Ovary (tissue), 9 donors: ENCODE measurements around the gene SNAI3. TPM values are rescaled to one million over a fixed set of nuclear protein-coding genes. Genes with fewer than 3 reads are reported as not detected.

ENCODE experiments used
- DNase-seq, 5 donors: peaks; one replicate each; pipeline ENCODE4 v3.0.0-alpha.2; 2019 to 2020
- H3K27ac ChIP-seq, 2 donors: fragments of 200-600 bp; one replicate each; pipeline versions ENCODE4 v1.5.1 to v1.8.0; 2019 to 2022
- H3K27me3 ChIP-seq: fragments of 200-600 bp; one replicate; pipeline ENCODE4 v1.8.0; 2022
- H3K36me3 ChIP-seq: fragments of 200-600 bp; sonication (generic); one replicate; pipeline ENCODE4 v1.5.1; 2019
- H3K4me1 ChIP-seq: one replicate; pipeline ENCODE4 v1.8.1; 2013; ENCODE audit warnings: mild to moderate bottlenecking, moderate library complexity; ENCODE audit not compliant: insufficient read depth
- H3K4me3 ChIP-seq: fragments of 200-600 bp; sonication (generic); one replicate; pipeline ENCODE4 v1.5.1; 2017
- H3K9me3 ChIP-seq, 2 donors: fragments of 200-600 bp in 1 of 2; sonication (generic) in 1 of 2; one replicate each; pipeline versions ENCODE4 v1.5.1 to v1.8.1; 2013 to 2019; ENCODE audit warnings: mild to moderate bottlenecking in 1 of 2, moderate library complexity in 1 of 2
- EP300 ChIP-seq: sonication (generic); formaldehyde crosslinking; IDR thresholded peaks from one replicate; pipeline ENCODE4 v1.6.1; 2017; ENCODE audit warnings: antibody characterized with exemption
- POLR2A ChIP-seq: fragments of 450-650 bp; IDR thresholded peaks from one replicate; pipeline ENCODE4 v1.6.1; 2017; ENCODE audit warnings: antibody characterized with exemption, mild to moderate bottlenecking, moderate library complexity
- WGBS, 3 donors: extraction: QIAGEN DNeasy Blood & Tissue Kit in 1 of 3; methylation state at CpG; one replicate each; pipeline versions ENCODE4 v1.1.5 to v1.1.7; 2013 to 2017; 5-methylcytosine and 5-hydroxymethylcytosine counted together
- intact Hi-C, 4 donors: fragments of 100-400 bp; cut with DNase I; formaldehyde crosslinking; loops; one replicate each; pipeline versions ENCODE4 v1.11.0 to v1.15.1; 2022 to 2023
- polyA plus RNA-seq, 2 donors: library from polyadenylated mRNA; stranded (reverse); fragments of 200-250 nt in 1 of 2; fragments of 350-450 nt in 1 of 2; fragmentation: Illumina TruSeq in 1 of 2; extraction: RNeasy Lipid Tissue Mini Kit (QIAGEN cat#74804) in 1 of 2; gene quantifications; one replicate each; pipeline ENCODE4 v1.2.3, GENCODE V29; 2013 to 2014
- total RNA-seq, 7 donors: library from RNA; depleted of rRNA in 2 of 7; stranded (reverse); fragments of >200 nt in 2 of 7; fragmentation: NEBNext Ultra II Directional in 3 of 7; extraction: Animal tissue kit (Norgen Biotek cat#: 25700) in 3 of 7; gene quantifications; one replicate each; pipeline versions ENCODE4 v1.1.0 to v1.2.4, GENCODE V29; 2016 to 2023
- TF ChIP-seq, protein P1 (sequence below), 3 donors: fragments of 450-650 bp in 2 of 3; fragments of 200-600 bp in 1 of 3; IDR thresholded peaks; one replicate each; pipeline versions ENCODE4 v1.5.1 to v1.8.0; 2016 to 2022; ENCODE audit warnings: antibody characterized with exemption in 3 of 3, mild to moderate bottlenecking in 1 of 3
- donor health status: DM: no; HTN: no; CAD: no; lungs with moderate emphysema.
- donor health status: DM: no; HTN: no; CAD: no.
- donor health status: Bipolar disorder and iron deficiency.
- donor health status: DM: yes; HTN: yes; CAD: no.
- donor health status: DM: no; HTN: no; CAD: no.
- donor health status: DM: yes; HTN: yes; CAD: no.

The SNAI3 gene
- total and polyA plus RNA-seq, 9 donors = 0.12 to 1.0 (median 0.28) TPM; not detected in 4

DNA sequence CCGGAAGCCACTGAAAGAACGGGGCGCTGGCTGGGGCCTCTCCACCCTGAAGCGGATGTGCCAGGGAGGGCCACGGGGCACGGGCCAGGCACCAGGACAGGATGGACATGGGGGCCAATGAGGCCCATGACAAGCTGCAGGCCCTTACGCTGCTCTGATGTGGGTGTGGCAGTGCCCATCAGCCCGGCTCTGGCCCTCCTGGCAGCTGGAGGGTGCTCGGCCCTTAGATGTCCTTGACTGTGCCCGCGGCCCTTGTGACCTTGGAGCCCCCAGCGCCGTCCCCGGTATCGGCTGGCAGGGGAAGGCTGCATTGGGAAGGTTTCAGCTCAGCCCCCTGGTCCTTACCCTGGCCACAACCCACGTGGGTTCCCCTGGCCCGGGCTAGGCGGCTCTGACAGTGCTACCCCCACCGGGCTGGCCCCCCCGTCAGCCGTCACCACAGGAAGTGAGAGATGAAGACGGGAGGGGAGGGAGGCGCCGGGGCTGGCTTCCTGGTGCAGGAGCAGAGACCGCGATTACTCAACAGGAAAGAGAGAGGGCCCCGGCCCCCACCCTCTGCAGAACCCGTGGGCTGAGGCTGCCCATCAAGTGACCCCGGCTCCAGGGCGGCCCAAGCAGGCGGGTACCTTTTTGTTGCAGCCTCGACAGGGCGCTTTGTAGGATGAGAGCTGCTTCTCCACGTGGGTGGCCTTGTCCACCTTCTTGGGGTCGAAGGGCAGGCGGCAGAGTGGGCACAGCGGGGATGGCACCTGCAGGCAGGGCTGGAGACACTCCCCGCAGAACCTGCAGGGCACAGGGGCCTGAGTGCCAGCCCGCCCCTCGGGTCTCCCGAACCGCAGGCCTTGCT is 14.6 kb upstream of the SNAI3 start:
- Histone ChIP-seq H3K9me3 (no peaks in the 10 kb centered on the region), H3K4me1 (peaks cover 5% of the 10 kb centered on the region), H3K4me3 (no peak overlapping the region), H3K36me3 (peaks cover 2% of the 10 kb centered on the region), H3K27me3 (no peaks in the 10 kb centered on the region), H3K27ac (no peak overlapping the region)
- intact Hi-C loops = no loop called here
- DNase-seq = peak; percentile 44 to 77 (median 74)
- 46 to 55% (median 46%) methylated on average over 40 to 42 of the region's 42 CpGs for WGBS, 3 donors
- TF ChIP-seq EP300 (no peak), POLR2A (no peak)
- TF ChIP-seq, protein P1, sequence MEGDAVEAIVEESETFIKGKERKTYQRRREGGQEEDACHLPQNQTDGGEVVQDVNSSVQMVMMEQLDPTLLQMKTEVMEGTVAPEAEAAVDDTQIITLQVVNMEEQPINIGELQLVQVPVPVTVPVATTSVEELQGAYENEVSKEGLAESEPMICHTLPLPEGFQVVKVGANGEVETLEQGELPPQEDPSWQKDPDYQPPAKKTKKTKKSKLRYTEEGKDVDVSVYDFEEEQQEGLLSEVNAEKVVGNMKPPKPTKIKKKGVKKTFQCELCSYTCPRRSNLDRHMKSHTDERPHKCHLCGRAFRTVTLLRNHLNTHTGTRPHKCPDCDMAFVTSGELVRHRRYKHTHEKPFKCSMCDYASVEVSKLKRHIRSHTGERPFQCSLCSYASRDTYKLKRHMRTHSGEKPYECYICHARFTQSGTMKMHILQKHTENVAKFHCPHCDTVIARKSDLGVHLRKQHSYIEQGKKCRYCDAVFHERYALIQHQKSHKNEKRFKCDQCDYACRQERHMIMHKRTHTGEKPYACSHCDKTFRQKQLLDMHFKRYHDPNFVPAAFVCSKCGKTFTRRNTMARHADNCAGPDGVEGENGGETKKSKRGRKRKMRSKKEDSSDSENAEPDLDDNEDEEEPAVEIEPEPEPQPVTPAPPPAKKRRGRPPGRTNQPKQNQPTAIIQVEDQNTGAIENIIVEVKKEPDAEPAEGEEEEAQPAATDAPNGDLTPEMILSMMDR (IDR thresholded peaks at IDR 0.05) = no peak

GRCh38 chr16:88700322-88700635 is 14.0 kb upstream of the SNAI3 start:
- Histone ChIP-seq H3K4me3 (no peak overlapping the region), H3K27me3 (no peaks in the 10 kb centered on the region), H3K27ac (no peak overlapping the region), H3K36me3 (peaks cover 2% of the 10 kb centered on the region), H3K9me3 (no peaks in the 10 kb centered on the region), H3K4me1 (peaks cover 5% of the 10 kb centered on the region)
- no peak for DNase-seq
- TF ChIP-seq POLR2A (no peak), EP300 (no peak)
- TF ChIP-seq, protein P1 (IDR thresholded peaks at IDR 0.05) = no peak
- WGBS, 3 donors = 72 to 87% (median 80%) methylated on average over 14 of the region's 14 CpGs
- intact Hi-C loops = no loop called here

- no peaks in the 10 kb centered on the region for H3K9me3 ChIP-seq
- no peaks in the 10 kb centered on the region for H3K27me3 ChIP-seq
- 91 to 94% (median 93%) methylated on average over 15 to 16 of the region's 16 CpGs for WGBS, 3 donors
- TF ChIP-seq EP300 (no peak), POLR2A (no peak)
- TF ChIP-seq, protein P1 (IDR thresholded peaks at IDR 0.05) = no peak
- H3K27ac ChIP-seq = no peak overlapping the region
- no peak for DNase-seq
- H3K4me1 ChIP-seq = peaks cover 2% of the 10 kb centered on the region
- intact Hi-C loops = no loop called here
- no peak overlapping the region for H3K4me3 ChIP-seq
- H3K36me3 ChIP-seq = peaks cover 2% of the 10 kb centered on the region
Observed at GRCh38 chr16:88699180-88699579, 12.9 kb upstream of the SNAI3 start.

- intact Hi-C loops = no loop called here
- TF ChIP-seq POLR2A = no peak
- TF ChIP-seq, protein P1 (IDR thresholded peaks at IDR 0.05) = no peak
- no peak for TF ChIP-seq EP300
- 94 to 96% (median 94%) methylated on average over 25 of the region's 25 CpGs for WGBS, 3 donors
Observed at GRCh38 chr16:88698646-88699045, 12.3 kb upstream of the SNAI3 start.

More at GRCh38 chr16:88698646-88699045, 12.3 kb upstream of the SNAI3 start:
- Histone ChIP-seq H3K9me3 (no peaks in the 10 kb centered on the region), H3K4me3 (no peak overlapping the region), H3K27me3 (no peaks in the 10 kb centered on the region), H3K4me1 (peaks cover 2% of the 10 kb centered on the region), H3K27ac (no peak overlapping the region), H3K36me3 (peaks cover 2% of the 10 kb centered on the region)
- no peak for DNase-seq
